SW480 (cell line): Measurements from ENCODE around the gene GINS3.

Experiments
- DNase-seq: peaks from one replicate; pipeline ENCODE4 v3.0.0-alpha.2; 2016; ENCODE audit warnings: low spot score

The GINS3 gene

GRCh38 chr16:58392215-58393137, at the start of gene GINS3:
Gene GINS3, plus strand, starts transcription at chr16:58392471. Its CDS starts 131 bp downstream, at chr16:58392602.
- peak; percentile 85 for DNase-seq

GRCh38 chr16:58343562-58343961, 48.7 kb upstream of the GINS3 start:
- no peak for DNase-seq

DNA sequence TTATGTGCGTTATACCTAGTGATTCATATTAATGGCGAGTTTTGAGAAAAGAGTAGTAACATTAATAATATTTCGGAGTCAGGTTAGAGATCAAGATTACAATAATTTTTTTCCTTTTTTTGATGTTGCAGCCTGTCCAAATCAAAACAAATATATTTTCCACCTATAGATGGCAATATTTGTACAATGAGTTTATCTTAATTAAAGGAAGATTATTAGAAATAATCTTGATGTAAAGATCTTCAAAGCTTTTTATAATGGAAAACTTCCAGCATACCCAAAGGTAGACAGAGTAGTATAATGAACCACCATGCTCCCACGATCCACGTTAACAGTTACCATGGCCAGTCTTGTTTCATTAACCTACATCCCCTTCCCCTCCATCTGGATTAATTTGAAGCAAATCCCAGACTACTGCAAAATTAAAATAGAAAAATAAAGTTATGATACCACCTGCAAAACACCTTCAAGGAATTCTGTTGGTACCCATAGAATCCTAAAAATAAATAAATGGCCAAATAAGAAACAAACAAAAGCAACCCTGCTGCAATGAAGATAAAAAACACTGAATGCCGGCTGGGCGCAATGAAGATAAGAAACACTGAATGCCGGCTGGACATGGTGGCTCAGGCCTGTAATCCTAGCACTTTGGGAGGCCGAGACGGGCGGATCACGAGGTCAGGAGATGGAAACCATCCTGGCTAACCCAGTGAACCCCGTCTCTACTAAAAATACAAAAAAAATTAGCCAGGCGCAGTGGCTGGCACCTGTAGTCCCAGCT, 46.5 kb upstream of the GINS3 start:
- no peak for DNase-seq

DNA sequence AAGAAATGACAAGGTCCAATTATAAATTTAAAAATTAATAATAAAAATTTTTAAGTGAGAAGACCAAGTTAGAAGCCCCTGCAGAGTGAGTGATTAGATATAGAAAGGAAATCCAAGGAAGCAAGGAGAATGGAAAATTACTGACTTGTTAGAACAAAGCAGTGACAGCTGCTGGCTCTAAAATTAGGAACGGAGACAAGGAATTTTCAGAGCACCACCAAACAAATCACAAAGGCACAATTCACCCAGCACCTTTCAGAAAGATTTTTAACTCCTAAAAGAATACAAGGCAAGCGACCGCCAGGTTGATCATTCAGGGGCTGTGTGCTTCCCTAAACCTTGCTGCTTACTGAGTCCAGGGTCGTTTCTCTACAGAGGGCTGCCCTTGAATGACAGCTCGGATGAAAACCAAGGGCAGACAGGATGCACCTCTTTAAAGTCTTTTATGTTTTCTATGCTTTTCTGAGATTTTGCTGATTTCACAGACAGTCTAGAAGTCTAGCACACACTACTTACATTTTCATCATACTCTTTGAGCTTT, 45.4 kb upstream of the GINS3 start:
- no peak for DNase-seq

GRCh38 chr16:58348986-58349385, 43.3 kb upstream of the GINS3 start:
- DNase-seq: no peak

GRCh38 chr16:58352690-58353089, 39.6 kb upstream of the GINS3 start:
- no peak for DNase-seq

DNA sequence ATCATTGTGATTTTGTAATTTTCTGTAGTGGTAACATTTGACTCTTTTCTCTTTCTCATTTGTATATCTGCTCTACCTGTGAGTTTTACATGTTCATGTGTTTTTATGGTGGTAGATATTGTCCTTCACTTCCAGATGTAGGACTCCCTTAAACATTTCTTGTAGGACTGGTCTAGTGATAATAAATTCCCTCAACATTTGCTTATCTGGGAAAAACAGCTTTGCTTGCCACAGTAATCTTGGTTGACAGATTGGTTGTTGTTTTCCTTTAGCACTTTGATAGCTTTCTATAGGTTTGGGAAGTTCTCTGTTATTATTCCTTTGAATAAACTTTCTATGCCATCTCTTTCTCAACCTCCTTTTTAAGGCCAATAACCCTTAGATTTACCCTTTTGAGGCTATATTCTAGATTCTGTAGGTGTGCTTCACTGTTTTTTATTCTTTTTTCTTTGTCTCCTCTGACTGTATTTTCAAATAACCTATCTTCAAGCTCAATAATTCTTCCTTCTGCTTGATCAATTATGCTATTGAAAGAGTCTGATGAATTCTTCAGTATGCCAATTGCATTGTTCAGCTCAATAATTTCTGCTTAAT, 32.1 kb upstream of the GINS3 start:
- no peak for DNase-seq

GRCh38 chr16:58361726-58362125, 30.5 kb upstream of the GINS3 start:
- no peak for DNase-seq

- DNase-seq: no peak
Observed at GRCh38 chr16:58363746-58364393, 28.4 kb upstream of the GINS3 start.

- no peak for DNase-seq
Observed at GRCh38 chr16:58365623-58366022, 26.6 kb upstream of the GINS3 start.

GRCh38 chr16:58366247-58367031, 25.8 kb upstream of the GINS3 start:
- DNase-seq: peak; percentile 61

DNA sequence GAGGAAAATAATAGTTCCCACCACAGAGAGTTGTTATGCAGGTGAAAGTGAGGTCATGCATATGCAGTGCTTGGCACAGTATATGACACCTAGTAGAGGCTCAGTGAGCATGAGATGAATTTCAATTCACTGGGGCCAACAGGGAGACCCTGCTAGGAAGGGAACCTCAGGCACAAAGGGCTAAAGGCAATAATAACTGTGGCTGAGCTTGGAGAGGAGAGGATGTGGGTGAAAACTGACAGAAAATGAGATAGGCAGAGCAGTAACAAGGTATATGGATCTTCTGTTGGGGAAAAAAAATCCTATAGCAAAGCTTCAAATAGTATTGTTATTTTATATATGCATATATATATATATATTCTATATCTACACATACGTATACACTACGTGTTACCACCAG, 25.0 kb upstream of the GINS3 start:
- DNase-seq: no peak

DNA sequence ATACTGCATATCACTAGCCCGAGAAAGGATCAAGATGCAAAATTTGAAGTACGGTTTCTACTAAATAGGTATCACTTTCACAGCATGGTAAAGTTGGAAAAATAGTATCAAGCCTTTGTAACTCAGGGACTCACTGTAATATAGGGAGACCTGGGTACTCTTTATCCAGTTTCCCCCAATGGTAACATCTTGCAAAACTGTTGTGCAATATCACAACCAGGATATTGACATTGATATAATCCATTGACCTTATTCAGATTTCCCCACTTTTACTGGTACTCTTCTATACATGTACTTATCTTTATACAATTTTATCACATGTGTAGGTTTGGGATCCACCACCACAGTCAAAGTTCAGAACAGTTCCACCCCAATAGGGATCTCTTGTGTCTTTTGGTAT, 20.4 kb upstream of the GINS3 start:
- no peak for DNase-seq

- no peak for DNase-seq
Observed at GRCh38 chr16:58375386-58375785, 16.9 kb upstream of the GINS3 start.

DNA sequence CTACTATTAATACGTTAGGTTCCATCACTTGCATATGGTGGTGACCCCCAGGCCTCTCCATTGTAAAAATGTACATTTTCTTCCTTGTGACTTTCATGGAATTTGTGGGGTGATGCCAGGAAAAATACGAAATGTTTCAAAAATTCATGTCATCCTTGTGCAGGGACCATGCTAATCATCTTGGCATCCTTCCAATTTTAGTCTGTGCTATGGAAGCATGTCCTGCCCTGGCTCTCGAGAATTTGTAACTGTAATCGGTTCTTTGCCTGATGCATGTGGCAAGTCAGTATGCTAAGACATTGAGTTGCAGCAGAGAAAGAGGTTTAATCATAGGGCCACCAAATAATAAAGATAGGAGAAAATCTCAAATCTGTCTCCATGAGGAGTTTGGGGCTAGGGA, 14.3 kb upstream of the GINS3 start:
- no peak for DNase-seq

DNA sequence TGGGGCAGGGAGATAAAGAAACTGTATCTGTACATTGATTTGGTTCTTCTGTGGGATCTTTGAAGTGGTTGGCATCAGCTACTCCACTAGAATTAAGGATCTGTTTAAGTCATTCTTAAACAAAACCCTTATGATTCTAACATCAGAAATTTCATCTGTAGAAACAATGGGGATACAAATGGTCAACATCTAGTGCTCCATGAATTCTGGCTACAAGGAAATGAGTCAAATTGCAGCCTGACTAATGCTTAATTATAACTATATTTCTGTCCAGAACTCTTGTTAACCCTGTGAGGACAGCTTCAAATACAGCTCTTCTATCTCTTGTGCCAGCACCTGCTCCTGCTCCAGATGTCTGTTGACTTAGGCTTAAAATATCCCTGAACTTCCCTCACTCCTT, 13.9 kb upstream of the GINS3 start:
- DNase-seq: no peak

DNA sequence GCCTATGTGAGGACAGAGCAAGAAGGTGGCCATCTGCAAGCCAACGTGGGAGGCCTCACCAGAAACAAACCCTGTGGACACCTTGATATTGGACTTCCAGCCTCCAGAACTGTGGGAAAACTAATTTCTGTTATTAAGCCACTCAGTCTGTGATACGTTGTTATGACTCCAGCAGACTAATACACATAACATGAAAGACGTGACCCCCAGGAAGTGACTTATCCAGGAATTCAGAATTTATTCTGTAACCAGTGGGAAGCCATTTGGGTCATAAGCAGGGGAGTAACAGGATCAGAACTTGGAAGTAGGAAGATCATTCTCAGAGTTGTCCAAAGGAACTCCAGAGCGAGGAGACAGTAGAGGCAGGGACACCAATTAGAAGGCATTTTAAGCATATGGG, 12.5 kb upstream of the GINS3 start:
- no peak for DNase-seq

DNA sequence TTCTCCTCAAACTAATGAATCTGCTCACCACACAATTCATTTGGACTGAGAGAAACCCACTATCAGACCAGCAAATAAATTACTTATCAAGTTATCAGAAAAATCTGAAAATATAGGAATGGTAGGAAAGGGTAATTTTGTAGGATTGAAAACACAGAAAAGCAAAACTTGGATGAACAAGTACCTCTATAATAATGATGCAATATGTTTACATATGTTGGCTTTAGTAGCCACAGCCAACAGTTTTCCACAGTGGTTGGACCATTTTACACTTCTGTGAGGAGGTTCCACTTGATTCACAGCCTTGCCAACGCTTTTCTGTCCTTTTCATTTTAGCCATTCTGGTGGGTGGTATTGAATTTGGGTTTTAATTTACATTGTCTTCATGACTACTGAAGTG, 10.6 kb upstream of the GINS3 start:
- DNase-seq: no peak

- DNase-seq: no peak
Observed at GRCh38 chr16:58384437-58385055, 7.7 kb upstream of the GINS3 start.

- DNase-seq: no peak
Observed at GRCh38 chr16:58385218-58385773, 7.0 kb upstream of the GINS3 start.
